IMR-90 (cell line): ENCODE measurements around the gene PLXNB1.

ENCODE experiments used
- BHLHE40 ChIP-seq: fragments of 150-350 bp; IDR thresholded peaks from 2 replicates; pipeline ENCODE4 v1.6.1; 2016; ENCODE audit warnings: mild to moderate bottlenecking, low read depth, low read length
- CEBPB ChIP-seq: IDR thresholded peaks from 2 replicates; pipeline ENCODE4 v1.6.1; 2012; ENCODE audit warnings: low read depth, low read length, improper control_type of control experiment
- CTCF ChIP-seq: conservative IDR thresholded peaks from 2 replicates; pipeline ENCODE4 v1.5.1; 2012; ENCODE audit warnings: mild to moderate bottlenecking, low read depth, low read length, improper control_type of control experiment
- ELK1 ChIP-seq: fragments of 150-350 bp; IDR thresholded peaks from 2 replicates; pipeline ENCODE4 v1.6.1; 2016; ENCODE audit warnings: low read depth, mild to moderate bottlenecking, low read length, moderate library complexity, borderline replicate concordance
- MAFK ChIP-seq: IDR thresholded peaks from 2 replicates; pipeline ENCODE4 v1.6.1; 2012; ENCODE audit warnings: low read depth, low read length, improper control_type of control experiment
- MAZ ChIP-seq: IDR thresholded peaks from 2 replicates; pipeline ENCODE4 v1.6.1; 2012; ENCODE audit warnings: low read depth, mild to moderate bottlenecking, low read length, improper control_type of control experiment, moderate library complexity, borderline replicate concordance
- MXI1 ChIP-seq: IDR thresholded peaks from 2 replicates; pipeline ENCODE4 v1.6.1; 2012; ENCODE audit warnings: low read depth, mild to moderate bottlenecking, low read length, moderate library complexity, borderline replicate concordance
- NFE2L2 ChIP-seq: fragments of 150-350 bp; IDR thresholded peaks from 2 replicates; pipeline ENCODE4 v1.6.1; 2016; ENCODE audit warnings: low read depth, mild to moderate bottlenecking, low read length
- POLR2A ChIP-seq: IDR thresholded peaks from 2 replicates; pipeline ENCODE4 v1.6.1; 2012; ENCODE audit warnings: mild to moderate bottlenecking, low read depth, low read length
- RAD21 ChIP-seq: IDR thresholded peaks from 2 replicates; pipeline ENCODE4 v1.6.1; 2012; ENCODE audit warnings: low read length, improper control_type of control experiment
- RFX5 ChIP-seq: IDR thresholded peaks from 2 replicates; pipeline ENCODE4 v1.8.0; 2012; ENCODE audit warnings: low read depth, mild to moderate bottlenecking, low read length, moderate library complexity
- SMC3 ChIP-seq: fragments of 150-350 bp; IDR thresholded peaks from 2 replicates; pipeline ENCODE4 v1.6.1; 2016; ENCODE audit warnings: low read depth, mild to moderate bottlenecking, antibody characterized with exemption, low read length, moderate library complexity
- USF2 ChIP-seq: fragments of 150-350 bp; IDR thresholded peaks from 2 replicates; pipeline ENCODE4 v1.6.1; 2017; ENCODE audit warnings: mild to moderate bottlenecking, antibody characterized with exemption, low read length, low read depth

GRCh38 chr3:48476426-48477053 lies 46.7 kb upstream of the PLXNB1 start:
- TF ChIP-seq RFX5 (no peak), CTCF (no peak), ELK1 (no peak), POLR2A (no peak), MXI1 (no peak), USF2 (no peak), CEBPB (no peak), NFE2L2 (no peak), MAZ (no peak), MAFK (no peak), BHLHE40 (no peak), SMC3 (no peak), RAD21 (no peak)
